GM08714 (cell line): ENCODE measurements around the gene LPP.

Experiments used
- H3K4me3 ChIP-seq: fragments of 200-500 bp; sonication (Bioruptor generic); 2 replicates; pipeline ENCODE4 v1.5.1; 2014; ENCODE audit warnings: mild to moderate bottlenecking, low read length, inconsistent platforms
- ZNF274 ChIP-seq: IDR thresholded peaks from 2 replicates; pipeline ENCODE4 v1.6.1; 2012; ENCODE audit warnings: mild to moderate bottlenecking, low read depth, low read length

LPP gene

DNA sequence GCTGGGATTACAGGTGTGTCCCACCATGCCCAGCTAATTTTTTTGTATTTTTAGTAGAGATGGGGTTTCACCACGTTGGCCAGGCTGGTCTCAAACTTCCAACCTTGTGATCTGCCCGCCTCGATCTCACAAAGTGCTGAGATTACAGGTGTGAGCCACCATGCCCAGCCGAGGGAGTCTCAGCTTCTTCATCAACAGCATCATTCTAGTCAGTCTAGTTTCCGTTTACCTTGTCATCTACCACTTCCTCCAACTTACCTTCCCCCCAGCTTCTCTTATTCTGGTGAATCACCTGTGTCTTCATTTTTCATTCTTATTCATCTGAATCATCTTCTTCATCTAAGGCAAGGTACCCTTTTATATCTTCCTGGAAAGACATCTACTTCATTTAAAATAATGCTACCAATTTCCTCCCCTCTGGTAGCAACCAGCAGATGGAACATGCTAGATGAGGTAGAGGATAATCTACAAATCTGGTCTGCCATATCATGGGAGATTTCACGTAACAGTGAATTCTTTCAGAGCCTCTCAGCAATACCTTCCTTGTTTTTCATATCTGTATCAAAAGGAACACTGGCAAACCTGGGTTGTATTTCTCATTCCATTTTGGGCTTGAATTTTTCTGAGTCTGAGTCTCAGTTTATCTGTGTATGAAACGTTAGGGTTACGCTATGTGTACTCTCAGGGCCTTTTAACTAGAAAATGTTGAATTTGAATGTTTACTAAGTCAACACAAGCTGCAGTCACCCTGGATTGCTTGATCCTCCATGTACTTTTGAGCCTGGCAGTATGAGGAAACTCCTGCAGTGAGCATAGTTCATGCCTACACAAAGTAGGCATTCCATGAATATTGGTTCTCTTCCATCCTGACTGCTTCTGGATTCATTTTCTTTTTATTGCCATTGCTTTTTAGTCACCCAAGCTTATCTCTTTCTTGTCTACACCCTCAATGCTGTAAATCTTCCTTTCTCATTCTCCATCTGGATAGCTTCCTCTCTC lies 16.8 kb downstream of the LPP start:
- TF ChIP-seq ZNF274 = no peak
- no peak overlapping the region for H3K4me3 ChIP-seq

DNA sequence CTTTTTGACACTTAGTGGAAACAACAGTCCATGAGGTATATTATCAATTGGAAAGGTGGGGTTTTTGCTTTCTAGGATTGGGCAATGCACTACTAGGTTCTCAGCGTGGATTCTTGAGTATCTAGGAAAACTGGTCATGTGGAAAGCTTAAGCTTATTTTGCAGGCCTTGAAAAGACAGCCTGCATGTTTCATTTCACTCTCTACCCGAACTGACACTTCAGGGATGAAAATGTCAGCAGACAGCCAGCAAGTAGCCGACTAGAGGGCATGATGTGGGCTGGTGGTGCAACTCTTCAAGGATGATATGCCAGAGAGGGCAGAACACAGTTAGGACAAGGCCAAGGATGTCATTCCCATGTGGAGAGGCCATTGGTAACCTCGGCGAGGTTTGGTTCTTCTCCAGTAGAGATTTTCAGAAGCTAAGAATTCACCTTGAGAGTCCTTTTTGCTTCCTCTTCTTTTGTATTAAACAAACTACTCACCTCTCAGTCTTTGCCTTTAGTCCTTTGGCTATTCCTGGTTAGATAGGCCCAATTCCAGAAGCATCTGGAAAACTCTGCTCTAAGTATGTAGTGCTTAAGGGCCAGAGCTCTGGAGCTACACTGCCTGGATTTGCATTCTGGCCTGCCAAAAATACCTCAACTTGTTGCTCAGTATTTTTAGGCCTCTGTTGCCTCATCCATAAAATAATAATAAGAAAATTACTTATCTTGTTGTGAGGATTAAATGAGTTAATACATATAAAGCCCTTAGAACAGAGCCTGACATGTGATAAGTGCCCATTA lies 17.9 kb downstream of the LPP start:
- no peak overlapping the region for H3K4me3 ChIP-seq
- TF ChIP-seq ZNF274 = no peak

DNA sequence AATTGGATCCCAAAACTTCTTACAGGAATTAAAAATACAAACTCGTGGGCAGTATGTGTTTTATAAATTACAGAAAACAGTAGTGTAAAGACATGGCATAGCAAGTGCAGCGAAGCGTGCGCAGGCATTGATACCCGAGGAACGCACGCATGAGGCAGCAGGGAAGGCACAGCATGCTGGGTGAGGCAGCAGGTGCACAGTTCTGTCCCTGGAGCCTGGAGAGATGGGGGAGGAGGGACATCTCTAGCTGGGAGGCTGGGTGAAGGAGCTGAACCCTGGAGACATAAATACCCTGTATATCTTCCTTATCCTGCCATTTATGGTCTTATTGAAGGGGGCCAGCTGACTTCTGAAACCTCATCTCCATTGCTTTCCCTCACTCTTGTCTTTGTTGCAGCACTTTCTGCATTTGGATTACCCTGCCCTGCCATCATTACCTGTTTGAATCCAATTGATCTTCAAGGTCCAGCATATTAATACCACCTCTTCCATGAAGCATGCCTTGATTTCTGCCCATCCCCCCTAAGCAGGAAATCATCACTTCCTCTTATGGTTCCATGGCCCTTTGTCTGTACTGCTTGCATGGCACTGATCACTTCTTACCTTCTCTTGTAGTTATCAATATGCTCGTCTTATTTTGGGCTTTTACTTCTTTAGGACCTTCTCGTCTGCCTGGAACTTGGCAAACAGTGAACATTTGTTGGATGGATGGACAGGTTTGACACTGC lies 20.5 kb downstream of the LPP start:
- no peak overlapping the region for H3K4me3 ChIP-seq
- TF ChIP-seq ZNF274 = no peak

- TF ChIP-seq ZNF274 = no peak
- no peak overlapping the region for H3K4me3 ChIP-seq
Observed at GRCh38 chr3:188176476-188176875, 22.5 kb downstream of the LPP start.

DNA sequence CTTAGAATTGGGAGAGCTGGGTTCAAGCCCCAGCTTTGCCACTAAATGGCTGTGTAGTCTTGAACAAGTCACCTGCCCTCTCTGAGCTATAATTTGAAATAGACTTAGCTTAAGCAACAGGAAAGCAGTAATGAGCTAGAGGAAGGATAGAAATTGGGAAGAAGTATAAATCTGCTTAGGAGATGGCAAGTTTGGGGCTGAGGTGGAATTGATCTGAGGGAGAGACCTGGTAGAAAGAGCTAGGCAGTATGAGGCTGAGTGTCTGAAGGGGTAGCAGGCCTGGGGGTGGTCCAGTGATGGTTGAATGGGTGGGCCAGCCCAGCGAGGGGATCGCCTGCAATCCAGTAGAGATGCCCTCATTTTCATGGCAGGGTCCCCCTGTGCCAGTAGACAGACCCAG lies 22.9 kb downstream of the LPP start:
- H3K4me3 ChIP-seq = no peak overlapping the region
- TF ChIP-seq ZNF274 = no peak

- no peak overlapping the region for H3K4me3 ChIP-seq
- no peak for TF ChIP-seq ZNF274
Observed at GRCh38 chr3:188177721-188178120, 23.8 kb downstream of the LPP start.

DNA sequence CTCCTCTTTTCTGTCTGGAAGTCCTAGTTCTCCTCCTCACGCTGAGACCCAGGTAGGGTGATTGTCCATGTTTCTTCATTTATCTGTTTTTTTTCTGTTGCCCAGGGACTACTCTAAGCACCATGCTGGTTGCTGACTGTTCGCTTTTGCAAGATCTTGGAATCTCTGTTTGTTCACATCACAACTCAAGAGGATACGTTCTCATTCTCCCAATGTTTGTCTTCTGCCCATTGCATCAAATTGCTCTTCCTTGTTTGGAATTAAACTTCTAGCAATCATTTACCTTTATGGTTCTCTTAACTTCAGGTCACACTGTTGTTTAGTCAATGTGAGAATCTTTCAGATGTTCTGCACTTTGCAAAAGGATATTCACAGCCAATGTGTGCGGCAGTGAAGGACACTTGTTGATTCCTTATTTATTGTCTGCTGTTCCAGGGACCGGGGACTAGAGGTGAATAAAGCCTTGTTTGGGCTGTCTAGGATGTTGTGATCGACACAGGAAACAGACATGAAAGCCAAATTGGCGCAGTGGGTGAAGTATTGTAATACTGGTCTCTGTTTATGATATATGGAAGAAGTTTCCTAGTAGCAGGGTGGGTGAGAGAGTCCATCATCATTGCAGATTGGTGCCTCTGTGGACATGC lies 24.5 kb downstream of the LPP start:
- H3K4me3 ChIP-seq = no peak overlapping the region
- no peak for TF ChIP-seq ZNF274

- TF ChIP-seq ZNF274 = no peak
- H3K4me3 ChIP-seq = no peak overlapping the region
Observed at GRCh38 chr3:188179006-188179966, 25.3 kb downstream of the LPP start.

GRCh38 chr3:188180114-188180513 lies 26.2 kb downstream of the LPP start:
- H3K4me3 ChIP-seq = no peak overlapping the region
- TF ChIP-seq ZNF274 = no peak

- H3K4me3 ChIP-seq = no peak overlapping the region
- no peak for TF ChIP-seq ZNF274
Observed at GRCh38 chr3:188183452-188183851, 29.5 kb downstream of the LPP start.

DNA sequence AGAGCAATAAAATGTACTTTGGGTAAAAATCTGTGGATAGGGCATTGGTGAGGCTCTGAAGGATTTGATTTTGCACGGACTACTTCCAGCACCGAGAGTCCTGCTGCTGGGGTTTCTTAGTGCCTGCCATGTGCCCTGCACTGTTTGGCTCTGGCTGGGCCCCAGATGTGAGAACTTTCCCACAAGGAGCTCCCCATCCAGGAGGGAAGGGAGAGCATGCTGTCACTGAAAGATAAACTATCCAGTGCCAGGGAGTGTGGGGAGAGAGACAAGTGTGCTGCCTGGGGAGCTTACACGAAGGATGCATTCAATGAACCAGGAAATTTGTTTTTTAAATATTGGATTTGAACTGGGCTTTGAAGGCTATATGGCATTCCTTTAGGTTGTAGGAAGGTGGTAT lies 30.2 kb downstream of the LPP start:
- TF ChIP-seq ZNF274 = no peak
- no peak overlapping the region for H3K4me3 ChIP-seq

- TF ChIP-seq ZNF274 = no peak
- no peak overlapping the region for H3K4me3 ChIP-seq
Observed at GRCh38 chr3:188184649-188185048, 30.7 kb downstream of the LPP start.

GRCh38 chr3:188185717-188186251 lies 31.8 kb downstream of the LPP start:
- no peak overlapping the region for H3K4me3 ChIP-seq

More at GRCh38 chr3:188185717-188186251, 31.8 kb downstream of the LPP start:
- TF ChIP-seq ZNF274 = no peak
